NCI-H2171 treated with DMSO at 0.1 percent for 48 hours (cell line): ENCODE results near the gene ACOT7.

Experiments used
- DNase-seq: peaks from one replicate; lab custom pipeline; 2025; lab: John Stamatoyannopoulos, UW

The ACOT7 gene

GRCh38 chr1:6347641-6348487 lies 45.7 kb downstream of the ACOT7 start:
- DNase-seq, result peak; percentile 32

GRCh38 chr1:6345460-6345859 lies 48.1 kb downstream of the ACOT7 start:
- DNase-seq, result no peak

- no peak for DNase-seq
Observed at GRCh38 chr1:6345009-6345408, 48.6 kb downstream of the ACOT7 start.

- DNase-seq, result peak; percentile 79
Observed at GRCh38 chr1:6343506-6344405, 49.8 kb downstream of the ACOT7 start.

- DNase-seq, result no peak
Observed at GRCh38 chr1:6342056-6342455, 51.5 kb downstream of the ACOT7 start.

GRCh38 chr1:6338695-6339094 lies 54.9 kb downstream of the ACOT7 start:
- no peak for DNase-seq

- DNase-seq, result peak; percentile 58
Observed at GRCh38 chr1:6336776-6337622, 56.6 kb downstream of the ACOT7 start.

- DNase-seq, result no peak
Observed at GRCh38 chr1:6334261-6334993, 59.1 kb downstream of the ACOT7 start.

- DNase-seq, result no peak
Observed at GRCh38 chr1:6332821-6333220, 60.7 kb downstream of the ACOT7 start.

- no peak for DNase-seq
Observed at GRCh38 chr1:6331543-6332273, 61.9 kb downstream of the ACOT7 start.

- DNase-seq, result no peak
Observed at GRCh38 chr1:6330410-6330911, 63.1 kb downstream of the ACOT7 start.

- no peak for DNase-seq
Observed at GRCh38 chr1:6329851-6330250, 63.7 kb downstream of the ACOT7 start.

- DNase-seq, result no peak
Observed at GRCh38 chr1:6329396-6329795, 64.2 kb downstream of the ACOT7 start.

GRCh38 chr1:6328696-6329095 lies 64.9 kb downstream of the ACOT7 start:
- DNase-seq, result no peak

- DNase-seq, result no peak
Observed at GRCh38 chr1:6328091-6328490, 65.5 kb downstream of the ACOT7 start.

- DNase-seq, result no peak
Observed at GRCh38 chr1:6325482-6325881, 68.1 kb downstream of the ACOT7 start.

GRCh38 chr1:6322161-6322560 lies 71.4 kb downstream of the ACOT7 start:
- no peak for DNase-seq

GRCh38 chr1:6321205-6321604 lies 72.4 kb downstream of the ACOT7 start:
- no peak for DNase-seq

- DNase-seq, result no peak
Observed at GRCh38 chr1:6317098-6317760, 76.3 kb downstream of the ACOT7 start.
